HK-2 (cell line): ENCODE measurements around the gene PXK.
A peak's percentile ranks its signal among the peaks of the same experiment; 100 is the strongest.

Experiments used
- DNase-seq: peaks from one replicate; pipeline ENCODE4 v3.0.0-alpha.2; 2018; ENCODE audit not compliant: unreplicated experiment

PXK gene

DNA sequence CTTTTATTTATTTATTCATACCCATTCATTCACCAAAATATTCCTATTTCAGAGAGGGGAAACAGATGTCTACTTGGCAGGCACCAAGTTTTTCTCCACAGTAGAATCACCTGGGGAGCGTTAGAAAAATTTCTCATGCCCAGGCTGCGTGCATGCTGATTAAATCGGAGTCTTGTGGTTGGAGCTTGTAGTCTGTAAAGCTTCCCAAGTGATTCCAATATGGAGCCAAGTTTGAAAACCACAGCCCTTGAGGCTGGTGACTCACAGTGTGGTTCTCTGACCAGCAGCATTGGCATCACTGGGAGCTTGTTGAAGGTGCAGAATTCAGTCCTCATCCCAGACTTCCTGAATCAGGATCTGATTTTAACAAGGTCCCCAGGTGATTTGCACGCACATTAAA, 51.2 kb downstream of the PXK start:
- peak; percentile 73 for DNase-seq

DNA sequence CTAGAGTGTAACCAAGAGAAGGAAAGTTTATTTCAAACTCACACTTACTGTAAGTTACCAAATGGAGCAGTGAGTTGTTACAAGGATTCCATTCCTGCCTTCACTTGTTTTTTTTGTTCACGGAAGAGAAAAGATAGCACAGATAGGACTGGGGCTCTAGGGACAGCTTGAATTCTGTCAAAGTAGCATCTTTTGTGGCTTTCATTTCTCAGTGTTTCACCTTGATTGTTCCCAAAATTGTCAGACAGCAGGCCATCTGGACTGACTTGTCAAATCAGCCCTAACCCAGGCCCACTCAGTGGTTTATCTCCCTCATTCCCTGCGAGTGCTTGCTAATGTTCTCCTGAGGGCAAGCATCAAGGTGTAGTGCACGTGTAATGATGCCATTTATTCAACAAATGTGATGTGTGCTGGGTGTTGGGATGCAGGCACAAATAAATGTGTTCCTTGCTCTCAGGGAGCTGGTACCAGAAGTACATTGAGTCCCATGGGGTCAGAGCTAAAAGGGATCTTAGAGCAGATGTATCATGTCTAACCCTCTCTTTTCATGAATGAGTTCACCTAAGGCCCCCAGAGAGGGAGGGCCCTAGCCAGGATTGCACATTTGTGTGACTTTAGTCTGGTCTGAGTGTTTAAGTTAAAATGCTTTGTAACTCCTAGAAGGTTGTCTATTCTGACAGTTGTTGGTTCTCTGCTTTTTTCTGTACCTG, 51.8 kb downstream of the PXK start:
- DNase-seq, result peak; percentile 4

DNA sequence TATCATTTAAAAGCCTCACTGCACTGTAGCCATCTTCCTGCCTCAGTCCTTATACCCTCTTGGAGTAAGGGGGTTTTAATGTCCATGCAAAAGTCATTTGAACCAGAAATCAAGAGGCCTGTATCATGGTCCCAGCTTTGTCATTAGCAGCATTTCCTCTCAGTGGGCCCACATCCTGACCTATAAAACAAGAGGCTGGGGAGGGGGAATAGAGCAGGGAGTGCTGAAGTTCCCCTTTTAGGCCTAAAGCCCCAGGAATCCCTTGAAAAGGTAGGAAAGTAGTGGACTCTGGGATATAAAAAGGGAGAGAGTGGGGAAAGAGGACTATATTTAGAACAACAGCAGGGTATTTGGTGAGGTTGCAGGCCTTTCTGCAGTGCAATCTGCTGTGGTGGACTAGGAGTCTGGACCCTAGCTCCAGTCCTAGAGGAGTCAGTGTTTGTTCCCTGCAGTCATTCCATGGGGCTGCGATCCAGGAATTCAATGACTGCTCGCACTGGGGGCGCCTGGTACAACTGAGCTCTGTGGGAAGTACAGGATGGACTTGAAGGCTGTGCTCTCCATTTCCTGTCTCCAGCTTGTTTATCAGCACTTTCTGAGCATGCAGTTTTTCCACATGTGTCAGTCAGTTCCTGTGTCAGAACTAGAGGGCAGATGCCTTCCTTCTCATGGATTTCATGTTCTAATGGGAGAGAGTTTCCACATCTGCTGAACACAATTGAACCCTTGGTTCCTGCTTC, 54.1 kb downstream of the PXK start:
- DNase-seq, result peak; percentile 8

DNA sequence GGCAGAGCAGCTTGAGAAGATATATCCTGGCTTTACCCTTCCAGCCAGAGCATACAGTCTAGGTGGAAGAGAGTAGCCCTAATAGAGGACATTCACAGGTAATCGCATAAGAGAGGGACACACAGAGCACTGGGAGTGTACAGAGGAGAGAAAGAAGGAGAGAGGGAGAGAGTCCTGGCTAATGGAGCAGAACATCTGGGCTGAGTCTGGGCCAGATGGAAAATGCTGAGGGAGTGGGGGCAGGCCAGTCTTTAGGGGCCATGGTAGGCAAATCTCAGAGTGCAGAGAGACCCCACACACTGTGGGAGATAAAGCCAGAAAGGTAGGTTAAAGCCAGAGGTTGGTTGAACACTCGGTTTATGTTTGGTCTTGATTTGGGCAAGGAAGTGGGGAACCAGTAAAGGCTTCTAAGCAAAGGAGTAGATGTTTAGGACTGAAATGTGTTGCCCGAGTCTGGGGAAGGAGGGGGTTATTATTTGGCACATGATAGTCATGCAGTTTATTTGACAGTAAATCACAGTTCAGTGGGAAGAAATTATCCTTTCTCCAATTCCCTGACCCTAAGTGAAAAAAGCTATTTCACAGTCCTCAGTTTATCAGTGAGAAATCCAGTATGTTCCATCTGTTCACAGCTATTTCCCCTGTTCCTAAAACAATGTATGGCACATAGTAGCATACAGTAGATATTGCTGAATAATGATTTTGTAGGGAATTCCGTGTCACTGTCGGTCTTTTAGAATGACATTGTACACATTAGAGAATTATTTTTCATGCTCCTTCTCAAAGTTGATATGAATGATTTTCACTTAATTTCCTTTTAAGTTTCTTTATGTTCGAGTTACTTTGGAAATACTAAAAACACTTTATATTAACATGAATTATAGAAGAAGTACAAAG, 55.2 kb downstream of the PXK start:
- no peak for DNase-seq

- DNase-seq, result no peak
These were observed 55.9 kb downstream of the PXK start for GRCh38 chr3:58388550-58389091.

GRCh38 chr3:58391156-58391865, 58.6 kb downstream of the PXK start:
- no peak for DNase-seq

- DNase-seq, result no peak
These were observed 59.5 kb downstream of the PXK start for GRCh38 chr3:58392181-58392580.

DNA sequence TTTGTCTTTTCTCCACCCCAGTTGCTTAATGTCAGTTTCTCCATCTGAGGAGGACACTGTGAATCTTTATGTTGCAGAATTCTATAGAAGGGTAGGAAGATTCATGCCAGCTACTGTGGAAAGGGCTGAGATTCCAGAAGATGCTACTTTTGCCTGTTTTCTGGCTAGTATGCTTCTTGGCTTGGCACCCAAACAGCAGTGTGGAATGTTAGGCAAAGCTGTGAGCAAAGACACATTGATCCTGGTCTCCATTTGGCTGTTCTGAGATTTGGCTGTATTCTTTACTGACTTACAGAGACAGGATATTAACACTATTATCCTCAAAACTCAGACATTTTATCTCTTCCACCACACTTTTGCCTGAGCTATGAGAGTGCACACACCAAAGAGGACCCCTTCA, 61.6 kb downstream of the PXK start:
- DNase-seq, result no peak

DNA sequence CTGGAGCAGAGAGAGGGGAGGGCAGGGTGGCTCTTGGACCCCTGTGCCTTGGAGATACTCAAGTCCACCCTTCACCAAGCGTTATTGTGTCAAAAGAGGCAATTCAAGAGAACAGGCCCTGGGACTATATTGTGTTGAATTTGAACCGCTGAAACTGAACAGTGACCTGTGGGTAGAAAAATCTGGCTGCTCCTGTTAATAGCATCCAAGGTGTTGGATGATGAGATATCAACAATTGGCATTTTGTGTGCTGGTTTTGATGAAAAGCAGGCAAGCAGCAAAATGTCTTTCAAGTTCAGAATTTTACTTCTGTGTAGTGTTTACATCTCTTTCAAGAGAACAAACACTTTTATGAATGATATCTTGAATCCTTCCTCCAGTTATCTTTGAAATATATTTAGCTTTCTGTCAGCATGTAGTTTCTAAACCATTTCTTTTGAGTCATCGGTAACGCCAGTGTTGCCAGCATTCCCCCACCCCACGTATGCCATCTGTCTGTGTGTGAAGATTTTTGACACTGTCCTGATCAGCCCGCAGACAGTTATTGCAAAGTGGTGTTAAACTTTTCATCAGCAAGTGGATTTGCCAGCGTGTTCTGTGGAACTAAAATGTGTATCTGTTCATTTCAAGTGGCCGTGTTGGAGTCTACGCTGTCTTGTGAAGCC, 66.1 kb downstream of the PXK start:
- no peak for DNase-seq

GRCh38 chr3:58403513-58404109, 70.9 kb downstream of the PXK start:
- DNase-seq, result no peak

DNA sequence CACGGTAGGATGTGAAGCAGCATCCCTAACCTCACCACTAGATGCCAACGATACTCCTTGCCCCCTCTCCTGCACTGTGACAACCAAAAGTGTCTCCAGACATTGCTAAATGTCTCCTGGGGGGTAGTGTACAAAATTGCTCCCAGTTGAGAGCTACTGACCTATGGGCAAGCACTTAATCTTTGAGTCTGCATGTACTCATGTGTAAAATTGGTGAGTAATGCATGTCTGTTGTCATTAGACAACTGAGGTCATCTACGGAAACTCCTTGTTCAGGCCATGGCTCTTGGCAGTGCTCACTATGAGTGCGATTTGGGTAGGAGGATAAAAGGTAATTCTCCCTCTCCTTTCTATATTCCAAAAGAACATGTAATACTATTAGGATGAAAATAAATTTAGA, 71.7 kb downstream of the PXK start:
- peak; percentile 26 for DNase-seq

- DNase-seq, result no peak
These were observed 76.2 kb downstream of the PXK start for GRCh38 chr3:58408906-58409305.

DNA sequence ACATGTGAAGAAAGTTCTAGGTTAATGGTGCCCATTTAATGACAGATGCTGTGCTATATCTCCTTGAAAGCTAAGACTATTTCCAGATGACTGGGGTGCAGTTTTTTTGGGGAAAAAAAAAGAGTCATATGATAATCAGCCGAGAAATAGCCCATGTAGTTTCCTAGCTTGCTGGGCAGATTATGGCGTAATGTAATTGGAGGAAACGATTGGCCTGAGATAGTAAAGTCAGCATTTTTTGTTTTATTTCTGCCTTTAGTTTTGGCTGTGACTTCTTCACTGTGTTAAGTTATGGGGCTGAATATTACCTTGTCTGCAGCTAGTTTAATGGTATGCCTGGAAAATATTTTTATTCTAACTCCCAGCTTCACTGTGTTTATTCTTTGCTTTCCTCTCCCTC, 77.0 kb downstream of the PXK start:
- no peak for DNase-seq

DNA sequence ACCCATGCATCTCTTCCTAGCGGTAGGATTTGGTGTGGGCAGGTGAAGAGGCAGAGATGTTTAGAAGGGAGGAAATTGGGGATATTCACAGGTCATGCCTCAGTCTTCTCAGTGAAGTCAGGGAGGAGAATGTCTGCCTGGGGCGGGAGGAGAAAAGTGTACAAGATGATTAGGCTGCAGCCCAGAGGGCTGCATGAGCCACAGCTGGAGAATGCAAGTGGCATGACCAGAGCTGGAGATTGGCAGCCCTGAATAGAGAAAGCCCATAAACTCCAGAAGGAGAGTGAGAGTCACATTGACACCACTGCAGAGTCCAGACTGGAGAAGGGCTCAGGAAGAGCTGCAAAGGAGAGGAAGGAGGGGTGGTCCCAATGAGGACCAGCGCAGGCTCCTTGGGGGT, 78.3 kb downstream of the PXK start:
- DNase-seq, result no peak

DNA sequence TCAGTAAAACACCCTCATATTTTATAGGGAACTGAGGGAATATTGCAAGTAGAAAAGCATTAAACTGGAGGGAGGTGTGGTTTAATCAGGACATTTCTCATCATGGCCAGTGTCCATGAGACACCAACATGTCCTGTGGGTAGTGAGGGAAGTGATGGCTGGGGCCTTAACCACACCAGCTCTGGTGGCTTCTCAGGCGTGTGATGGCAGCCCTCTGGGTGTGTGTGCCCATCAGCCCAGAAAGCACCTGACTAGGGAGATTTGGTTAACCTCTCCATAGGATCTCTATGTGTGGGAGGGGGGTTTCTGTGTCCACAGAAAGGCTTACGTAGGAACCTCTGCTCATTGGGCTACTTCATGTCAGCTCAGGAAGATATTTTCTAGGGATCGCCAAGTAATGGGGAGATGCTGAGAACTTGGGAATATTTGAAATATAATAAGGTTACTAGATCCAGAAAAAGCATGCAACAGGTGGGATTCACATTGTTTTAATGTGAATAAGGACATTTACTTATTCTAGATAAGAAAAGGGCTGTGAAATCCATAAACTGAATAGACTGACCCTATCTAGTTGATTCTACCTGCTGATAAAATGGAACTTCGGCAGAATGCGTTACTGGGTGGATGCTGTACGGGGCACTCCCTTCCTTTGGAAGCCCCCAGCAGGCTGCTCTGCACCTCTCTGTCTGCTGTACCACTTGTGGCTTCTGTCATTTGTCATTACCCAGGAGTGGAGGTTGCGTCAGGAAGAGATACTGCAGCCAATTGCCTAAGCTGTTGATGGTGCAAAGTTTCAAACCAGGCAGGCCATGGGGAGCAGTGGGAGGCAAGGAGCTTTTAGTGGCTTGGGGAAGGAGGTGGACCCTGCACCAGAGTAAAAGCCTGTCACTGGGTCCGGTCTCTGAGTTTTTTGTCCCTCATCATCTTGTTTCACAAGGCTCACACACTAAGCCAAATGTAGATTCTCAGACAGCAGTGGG, 79.4 kb downstream of the PXK start:
- DNase-seq, result no peak

- peak; percentile 21 for DNase-seq
These were observed 82.0 kb downstream of the PXK start for GRCh38 chr3:58414538-58415197.

- no peak for DNase-seq
These were observed 83.5 kb downstream of the PXK start for GRCh38 chr3:58416191-58416590.

GRCh38 chr3:58417075-58417474, 84.4 kb downstream of the PXK start:
- no peak for DNase-seq

GRCh38 chr3:58418227-58418626, 85.5 kb downstream of the PXK start:
- DNase-seq, result no peak
